ENCODE measurements around the gene KCNJ15.

- TF ChIP-seq POLR2AphosphoS5 (IDR thresholded peaks at IDR 0.05), result no peak
- no peak for TF ChIP-seq CTCF (IDR thresholded peaks at IDR 0.05)
- TF ChIP-seq POLR2A (IDR thresholded peaks at IDR 0.05), result no peak
Observed at GRCh38 chr21:38258521-38259485, 2.0 kb downstream of the KCNJ15 start.
